Neuronal stem cell (in vitro differentiated cells): ENCODE measurements around the gene NR1H4.

Experiments
- DNase-seq: peaks from one replicate; pipeline ENCODE4 v3.0.0-alpha.2; 2013; ENCODE audit warnings: low spot score
- H2AFZ ChIP-seq: one replicate; pipeline ENCODE4 v1.6.1; 2013; ENCODE audit warnings: mild to moderate bottlenecking, low read length, inconsistent platforms
- H2AK5ac ChIP-seq: 2 replicates; pipeline ENCODE4 v1.6.1; 2013; ENCODE audit warnings: low read depth, mild to moderate bottlenecking, inconsistent platforms, low read length, moderate library complexity, mixed read lengths
- H2BK120ac ChIP-seq: 2 replicates; pipeline ENCODE4 v1.6.1; 2013; ENCODE audit warnings: low read depth, mild to moderate bottlenecking, inconsistent platforms, low read length, moderate library complexity, mixed read lengths
- H2BK12ac ChIP-seq: one replicate; pipeline ENCODE4 v1.6.1; 2013; ENCODE audit warnings: low read length, inconsistent platforms
- H2BK15ac ChIP-seq: 2 replicates; pipeline ENCODE4 v1.6.1; 2013; ENCODE audit warnings: mild to moderate bottlenecking, low read length, inconsistent platforms, mixed read lengths
- H2BK5ac ChIP-seq: one replicate; pipeline ENCODE4 v1.6.1; 2013; ENCODE audit warnings: inconsistent platforms, mild to moderate bottlenecking, low read length, moderate library complexity
- H3K14ac ChIP-seq: one replicate; pipeline ENCODE4 v1.6.1; 2013; ENCODE audit warnings: low read length, inconsistent platforms
- H3K18ac ChIP-seq: 2 replicates; pipeline ENCODE4 v1.6.1; 2013; ENCODE audit warnings: low read length, inconsistent platforms
- H3K23ac ChIP-seq: 2 replicates; pipeline ENCODE4 v1.6.1; 2013; ENCODE audit warnings: low read depth, mild to moderate bottlenecking, mixed read lengths, low read length, inconsistent platforms; ENCODE audit not compliant: poor library complexity
- H3K27ac ChIP-seq: replicated peaks from 3 replicates; pipeline ENCODE4 v1.5.1; 2013; ENCODE audit warnings: low read length, inconsistent platforms
- H3K27me3 ChIP-seq, 3 experiments: 2 replicates each; pipeline ENCODE4 v1.6.1; 2013; ENCODE audit warnings: low read length in 3 of 3, mild to moderate bottlenecking in 2 of 3, inconsistent platforms in 1 of 3, low read depth in 1 of 3, mixed read lengths in 1 of 3, moderate library complexity in 1 of 3; ENCODE audit not compliant: control insufficient read depth in 3 of 3, insufficient read depth in 3 of 3
- H3K36me3 ChIP-seq, 2 donors: replicated peaks in 1 of 2; 2 replicates each; pipeline ENCODE4 v1.6.1; 2013; ENCODE audit warnings: low read length in 2 of 2; ENCODE audit not compliant: control insufficient read depth in 2 of 2, insufficient read depth in 2 of 2
- H3K4ac ChIP-seq: 2 replicates; pipeline ENCODE4 v1.6.1; 2013; ENCODE audit warnings: inconsistent platforms, mild to moderate bottlenecking, low read length, moderate library complexity
- H3K4me1 ChIP-seq, 2 donors: 1 replicate in 1 of 2; 2 replicates in 1 of 2; pipeline ENCODE4 v1.6.1; 2013; ENCODE audit warnings: low read length in 2 of 2, low read depth in 1 of 2; ENCODE audit not compliant: control insufficient read depth in 2 of 2, insufficient read depth in 1 of 2
- H3K4me2 ChIP-seq: one replicate; pipeline ENCODE4 v1.6.1; 2013; ENCODE audit warnings: mild to moderate bottlenecking, low read length, inconsistent platforms; ENCODE audit not compliant: insufficient read depth, poor library complexity, severe bottlenecking
- H3K4me3 ChIP-seq, 2 donors: 2 replicates each; pipeline ENCODE4 v1.5.1; 2013; ENCODE audit warnings: low read length in 2 of 2, mild to moderate bottlenecking in 2 of 2, inconsistent platforms in 1 of 2, moderate library complexity in 1 of 2
- H3K79me1 ChIP-seq: one replicate; pipeline ENCODE4 v1.6.1; 2013; ENCODE audit warnings: low read depth, mild to moderate bottlenecking, inconsistent platforms, low read length, moderate library complexity
- H3K9ac ChIP-seq: one replicate; pipeline ENCODE4 v1.6.1; 2013; ENCODE audit warnings: mild to moderate bottlenecking, low read depth, low read length, inconsistent platforms; ENCODE audit not compliant: poor library complexity
- H3K9me3 ChIP-seq, 2 donors: replicated peaks in 1 of 2; 2 replicates each; pipeline versions ENCODE3 to v1.6.1; 2013; ENCODE audit warnings: low read length in 2 of 2, mild to moderate bottlenecking in 2 of 2, inconsistent platforms in 1 of 2, low read depth in 1 of 2, mixed read lengths in 1 of 2, moderate library complexity in 1 of 2; ENCODE audit not compliant: control insufficient read depth in 2 of 2, insufficient read depth in 1 of 2
- H4K8ac ChIP-seq: one replicate; pipeline ENCODE4 v1.6.1; 2013; ENCODE audit warnings: low read depth, mild to moderate bottlenecking, inconsistent platforms, low read length, moderate library complexity
- H4K91ac ChIP-seq: one replicate; pipeline ENCODE4 v1.6.1; 2013; ENCODE audit warnings: low read length, low read depth, mild to moderate bottlenecking, inconsistent platforms; ENCODE audit not compliant: poor library complexity
- WGBS, 2 donors: extraction: QIAGEN DNeasy Blood & Tissue Kit; methylation state at CpG; one replicate each; pipeline ENCODE4 v1.1.7; 2013; ENCODE audit warnings: missing lambda C conversion rate in 2 of 2, mixed read lengths in 1 of 2; ENCODE audit not compliant: insufficient read length in 2 of 2, insufficient replicate concordance in 1 of 2; ENCODE audit errors: extremely low coverage in 2 of 2; 5-methylcytosine and 5-hydroxymethylcytosine counted together

Gene NR1H4

DNA sequence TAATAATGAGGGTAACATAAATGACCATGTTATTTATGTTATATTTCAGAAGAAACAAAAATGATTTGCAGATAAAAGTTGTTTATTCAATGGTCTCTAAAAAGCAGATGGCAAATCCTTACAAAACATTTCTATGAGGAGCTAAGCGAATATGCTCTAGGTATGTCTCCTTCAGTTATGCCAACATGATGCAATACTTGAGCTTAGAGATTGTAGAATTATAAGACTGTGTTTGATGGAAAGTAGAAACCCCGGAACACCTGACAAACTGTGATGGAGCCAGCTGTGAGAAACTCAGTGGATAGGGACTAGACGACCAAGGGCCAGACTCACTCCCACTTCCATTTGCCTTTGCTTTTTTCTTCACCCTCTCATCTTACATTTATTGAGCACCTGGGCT, 17.8 kb upstream of the NR1H4 start:
- DNase-seq = no peak
- Histone ChIP-seq H3K9ac (no peak overlapping the region), H3K14ac (no peak overlapping the region), H3K27ac (no peak overlapping the region), H3K4me2 (no peak overlapping the region), H3K23ac (no peak overlapping the region), H2BK120ac (no peak overlapping the region), H4K8ac (no peak overlapping the region), H3K36me3 (no peaks in the 10 kb centered on the region), H3K4me1 (peaks cover 0 to 3% of the 10 kb centered on the region in 2 donors), H3K27me3 (no peaks in the 10 kb centered on the region), H2BK15ac (no peak overlapping the region), H2BK12ac (no peak overlapping the region), H2AFZ (no peak overlapping the region), H4K91ac (no peak overlapping the region), H3K18ac (no peak overlapping the region), H2AK5ac (no peak overlapping the region), H3K4me3 (no peak overlapping the region), H3K79me1 (no peaks in the 10 kb centered on the region), H2BK5ac (no peak overlapping the region), H3K9me3 (no peaks in the 10 kb centered on the region), H3K4ac (no peak overlapping the region)
- WGBS, 2 donors = no CpG with 5 or more reads among the region's 3 CpGs

DNA sequence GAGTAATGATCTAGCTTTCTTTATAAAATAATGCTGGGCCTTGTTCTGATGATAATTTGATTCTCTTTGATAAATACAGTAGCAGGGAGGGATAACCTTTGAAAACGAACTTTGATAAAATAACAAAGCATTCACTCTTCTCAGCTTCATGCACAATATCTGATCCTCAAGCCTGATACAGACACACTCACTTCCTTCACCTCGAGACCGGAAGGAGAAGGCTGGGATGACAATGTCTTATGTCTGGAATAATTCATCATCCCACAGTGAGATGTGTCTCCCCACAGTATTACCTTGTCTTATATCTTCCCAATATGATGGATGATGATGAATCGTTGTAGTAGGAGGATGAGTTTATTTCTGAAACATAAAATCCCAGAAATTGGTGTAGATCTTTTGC, 15.5 kb upstream of the NR1H4 start:
- no peaks in the 10 kb centered on the region for H3K79me1 ChIP-seq
- H3K23ac ChIP-seq = no peak overlapping the region
- no peak overlapping the region for H3K4ac ChIP-seq
- H3K4me1 ChIP-seq = peaks cover 0 to 3% of the 10 kb centered on the region in 2 donors
- H4K91ac ChIP-seq = no peak overlapping the region
- no peak overlapping the region for H3K14ac ChIP-seq
- no peaks in the 10 kb centered on the region for H3K36me3 ChIP-seq
- H3K4me2 ChIP-seq = no peak overlapping the region
- no peak overlapping the region for H2BK120ac ChIP-seq
- no peak overlapping the region for H2BK5ac ChIP-seq
- no peak overlapping the region for H2AK5ac ChIP-seq
- no peak overlapping the region for H2BK12ac ChIP-seq
- H3K9me3 ChIP-seq = no peaks in the 10 kb centered on the region
- no peak overlapping the region for H2BK15ac ChIP-seq
- no CpG with 5 or more reads among the region's 4 CpGs for WGBS, 2 donors
- no peak overlapping the region for H2AFZ ChIP-seq
- H3K27ac ChIP-seq = no peak overlapping the region
- H3K4me3 ChIP-seq = no peak overlapping the region
- no peak overlapping the region for H3K18ac ChIP-seq
- no peak overlapping the region for H4K8ac ChIP-seq
- no peak for DNase-seq
- H3K27me3 ChIP-seq = no peaks in the 10 kb centered on the region
- no peak overlapping the region for H3K9ac ChIP-seq

- H3K18ac ChIP-seq = peak overlapping the region; percentile 14
- H3K4ac ChIP-seq = no peak overlapping the region
- no peak overlapping the region for H2AK5ac ChIP-seq
- H3K23ac ChIP-seq = no peak overlapping the region
- H3K79me1 ChIP-seq = no peaks in the 10 kb centered on the region
- H2BK120ac ChIP-seq = no peak overlapping the region
- no peak overlapping the region for H3K4me3 ChIP-seq
- H2BK15ac ChIP-seq = no peak overlapping the region
- no peaks in the 10 kb centered on the region for H3K27me3 ChIP-seq
- H3K14ac ChIP-seq = no peak overlapping the region
- no peaks in the 10 kb centered on the region for H3K36me3 ChIP-seq
- no peak overlapping the region for H3K27ac ChIP-seq
- H3K9ac ChIP-seq = no peak overlapping the region
- DNase-seq = no peak
- H3K9me3 ChIP-seq = no peaks in the 10 kb centered on the region
- peak overlapping the region; percentile 11 for H2AFZ ChIP-seq
- no peak overlapping the region for H4K8ac ChIP-seq
- no peak overlapping the region for H2BK12ac ChIP-seq
- no peak overlapping the region for H3K4me2 ChIP-seq
- H2BK5ac ChIP-seq = no peak overlapping the region
- H3K4me1 ChIP-seq = peaks cover 0 to 2% of the 10 kb centered on the region in 2 donors
- H4K91ac ChIP-seq = no peak overlapping the region
- WGBS, 2 donors = no CpG with 5 or more reads among the region's 3 CpGs
These were observed 13.0 kb upstream of the NR1H4 start for GRCh38 chr12:100460702-100461101.

GRCh38 chr12:100461330-100461973, 12.2 kb upstream of the NR1H4 start:
- Histone ChIP-seq H3K4ac (no peak overlapping the region), H2BK5ac (no peak overlapping the region), H3K14ac (no peak overlapping the region), H3K27me3 (no peaks in the 10 kb centered on the region), H3K18ac (no peak overlapping the region), H3K9me3 (no peaks in the 10 kb centered on the region), H3K36me3 (no peaks in the 10 kb centered on the region), H3K4me1 (peaks cover 0 to 2% of the 10 kb centered on the region in 2 donors), H2BK12ac (no peak overlapping the region), H2BK120ac (no peak overlapping the region), H2BK15ac (no peak overlapping the region), H2AK5ac (no peak overlapping the region), H3K27ac (no peak overlapping the region), H3K79me1 (no peaks in the 10 kb centered on the region), H3K23ac (no peak overlapping the region), H3K9ac (no peak overlapping the region), H2AFZ (no peak overlapping the region), H4K8ac (no peak overlapping the region), H3K4me2 (no peak overlapping the region), H3K4me3 (no peak overlapping the region), H4K91ac (no peak overlapping the region)
- WGBS, 2 donors = no CpG with 5 or more reads among the region's 1 CpG
- no peak for DNase-seq
